WTC11 (cell line): ENCODE measurements around the gene SLC19A2. TPM values are rescaled to one million over a fixed set of nuclear protein-coding genes. Genes with fewer than 3 reads are reported as not detected.

Experiments
- ATAC-seq: fragments of 200-7000 bp; cut with Tn5 transposase; 2 replicates; pipeline ENCODE4 v1.10.0; 2021; ENCODE audit warnings: mild to moderate bottlenecking, moderate library complexity
- CTCF ChIA-PET: fragments of 300-600 bp; sonication (Branson Sonifier 250); formaldehyde crosslinking; loops from one replicate; lab custom pipeline; 2021; ENCODE audit warnings: antibody characterized with exemption; lab: Charles Lee
- POLR2A ChIA-PET: fragments of 350-600 bp; sonication (Branson Sonifier 250); formaldehyde crosslinking; loops from one replicate; lab custom pipeline; 2021; ENCODE audit warnings: antibody characterized with exemption; lab: Charles Lee
- DNase-seq: peaks from one replicate; pipeline ENCODE4 v3.0.0; 2021; ENCODE audit warnings: low spot score
- H3K27ac Mint-ChIP-seq: 2 replicates; pipeline ENCODE4 v1.8.0; 2021; ENCODE audit warnings: mixed read lengths
- H3K27me3 Mint-ChIP-seq: 2 replicates; pipeline ENCODE4 v1.8.0; 2021; ENCODE audit warnings: low read depth, mild to moderate bottlenecking, moderate library complexity, mixed read lengths
- H3K36me3 Mint-ChIP-seq: 2 replicates; pipeline ENCODE4 v1.8.0; 2021; ENCODE audit warnings: mixed read lengths
- H3K4me1 Mint-ChIP-seq: 2 replicates; pipeline ENCODE4 v1.8.0; 2022; ENCODE audit warnings: mixed read lengths
- H3K4me3 Mint-ChIP-seq: 2 replicates; pipeline ENCODE4 v1.8.0; 2021; ENCODE audit warnings: mild to moderate bottlenecking, moderate library complexity, mixed read lengths
- H3K9me3 Mint-ChIP-seq: 2 replicates; pipeline ENCODE4 v1.8.0; 2021; ENCODE audit warnings: mixed read lengths
- CREB1 ChIP-seq: sonication (generic); formaldehyde crosslinking; IDR thresholded peaks from 2 replicates; pipeline ENCODE4 v1.8.0; 2023; ENCODE audit warnings: mild to moderate bottlenecking, missing genetic modification reagents
- ETV6 ChIP-seq: sonication (generic); formaldehyde crosslinking; IDR thresholded peaks from 2 replicates; pipeline ENCODE4 v1.8.1; 2022; ENCODE audit warnings: mild to moderate bottlenecking, missing genetic modification reagents
- HMGA2 ChIP-seq: fragments of 250-450 bp; sonication (Bioruptor Pico); IDR thresholded peaks from 2 replicates; pipeline ENCODE4 v1.4.0; 2021; ENCODE audit warnings: mild to moderate bottlenecking, moderate library complexity
- KAT7 ChIP-seq: sonication (generic); formaldehyde crosslinking; IDR thresholded peaks from 2 replicates; pipeline ENCODE4 v1.8.1; 2023; ENCODE audit warnings: missing genetic modification reagents, mild to moderate bottlenecking, borderline replicate concordance
- MYBL2 ChIP-seq: sonication (generic); formaldehyde crosslinking; IDR thresholded peaks from 2 replicates; pipeline ENCODE4 v1.8.1; 2023; ENCODE audit warnings: mild to moderate bottlenecking, moderate library complexity, missing genetic modification reagents
- RORB ChIP-seq: fragments of 250-450 bp; sonication (Bioruptor Pico); IDR thresholded peaks from 2 replicates; pipeline ENCODE4 v1.9.0; 2021; ENCODE audit warnings: mild to moderate bottlenecking
- SMAD4 ChIP-seq: sonication (generic); formaldehyde crosslinking; IDR thresholded peaks from 2 replicates; pipeline ENCODE4 v1.8.0; 2022; ENCODE audit warnings: mild to moderate bottlenecking, missing genetic modification reagents
- SOX15 ChIP-seq: fragments of 250-450 bp; sonication (Bioruptor Pico); IDR thresholded peaks from 2 replicates; pipeline ENCODE4 v1.9.0; 2021; ENCODE audit warnings: mild to moderate bottlenecking
- TCF7 ChIP-seq: sonication (generic); formaldehyde crosslinking; IDR thresholded peaks from 2 replicates; pipeline ENCODE4 v1.8.0; 2022; ENCODE audit warnings: mild to moderate bottlenecking, low read depth, missing genetic modification reagents, moderate library complexity
- TEAD4 ChIP-seq: sonication (generic); formaldehyde crosslinking; IDR thresholded peaks from 2 replicates; pipeline ENCODE4 v1.8.0; 2022; ENCODE audit warnings: mild to moderate bottlenecking, missing genetic modification reagents
- ZNF219 ChIP-seq: sonication (generic); formaldehyde crosslinking; IDR thresholded peaks from 2 replicates; pipeline ENCODE4 v1.8.0; 2023; ENCODE audit warnings: missing genetic modification reagents, mild to moderate bottlenecking, borderline replicate concordance
- ZNF232 ChIP-seq: sonication (generic); formaldehyde crosslinking; IDR thresholded peaks from 2 replicates; pipeline ENCODE4 v1.8.0; 2022; ENCODE audit warnings: mild to moderate bottlenecking, missing genetic modification reagents
- ZNF416 ChIP-seq: fragments of 250-450 bp; sonication (Bioruptor Pico); IDR thresholded peaks from 2 replicates; pipeline ENCODE4 v1.9.0; 2021; ENCODE audit warnings: mild to moderate bottlenecking, inconsistent platforms
- ZNF423 ChIP-seq: fragments of 250-450 bp; sonication (Bioruptor Pico); IDR thresholded peaks from 2 replicates; pipeline ENCODE4 v2.1.2; 2022; ENCODE audit warnings: mild to moderate bottlenecking, moderate library complexity
- total RNA-seq: library from RNA; stranded (reverse); gene quantifications from 3 replicates; pipeline ENCODE4 v1.2.3, GENCODE V29; 2021
- TF ChIP-seq, protein P1 (sequence below): fragments of 250-450 bp; sonication (Bioruptor Pico); IDR thresholded peaks from 2 replicates; pipeline ENCODE4 v1.9.0; 2021; ENCODE audit warnings: mild to moderate bottlenecking, borderline replicate concordance
- TF ChIP-seq, protein P2 (sequence below): sonication (generic); formaldehyde crosslinking; IDR thresholded peaks from 2 replicates; pipeline ENCODE4 v1.8.1; 2022; ENCODE audit warnings: mild to moderate bottlenecking, moderate library complexity, missing genetic modification reagents
- TF ChIP-seq, protein P3 (sequence below): sonication (generic); formaldehyde crosslinking; IDR thresholded peaks from 2 replicates; pipeline ENCODE4 v1.8.1; 2023; ENCODE audit warnings: mild to moderate bottlenecking, missing genetic modification reagents
- TF ChIP-seq, protein P4 (sequence below): sonication (generic); formaldehyde crosslinking; IDR thresholded peaks from 2 replicates; pipeline ENCODE4 v1.8.1; 2023; ENCODE audit warnings: mild to moderate bottlenecking, missing genetic modification reagents, moderate library complexity
- TF ChIP-seq, protein P5 (sequence below): fragments of 250-450 bp; sonication (Bioruptor Pico); IDR thresholded peaks from 2 replicates; pipeline ENCODE4 v2.1.2; 2022; ENCODE audit warnings: mild to moderate bottlenecking, moderate library complexity
- TF ChIP-seq, protein P6 (sequence below): sonication (generic); formaldehyde crosslinking; IDR thresholded peaks from 2 replicates; pipeline ENCODE4 v1.8.0; 2023; ENCODE audit warnings: missing genetic modification reagents, mild to moderate bottlenecking, borderline replicate concordance

The SLC19A2 gene
- total RNA-seq, 1 experiment from 2014 or later = 15.8 TPM

DNA sequence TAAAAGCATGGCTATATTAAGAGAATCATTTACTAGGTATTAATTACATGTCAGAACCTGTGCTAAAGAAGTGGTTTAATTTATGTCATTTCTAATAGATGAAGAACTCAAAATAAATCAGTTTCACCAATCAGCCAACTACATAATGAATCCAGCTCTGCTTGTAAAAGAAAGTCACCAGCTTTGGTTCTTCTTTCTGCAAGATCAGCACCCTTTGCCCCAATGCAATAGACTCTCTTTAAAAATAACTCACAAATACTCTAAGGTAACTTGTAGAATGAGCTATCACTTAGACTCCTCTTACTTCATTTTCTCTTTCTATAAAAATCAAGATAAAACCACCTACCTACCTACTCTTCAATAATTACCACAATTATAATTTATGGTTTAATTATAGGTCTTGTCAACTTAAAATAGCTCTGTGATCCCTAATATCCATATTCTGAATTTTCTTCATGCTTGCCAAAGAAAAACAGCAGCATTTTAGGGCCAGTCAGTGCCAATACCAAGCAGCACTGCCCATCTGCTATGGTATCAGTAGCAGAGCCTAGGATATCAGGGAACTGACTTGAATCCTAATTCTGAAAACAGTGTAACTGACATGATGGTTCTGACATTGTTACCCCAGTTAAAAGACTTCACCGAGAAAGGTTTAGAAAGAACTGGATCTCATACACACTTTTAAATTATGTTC lies 11.3 kb downstream of the SLC19A2 start:
- no peak for TF ChIP-seq KAT7
- TF ChIP-seq, protein P1, sequence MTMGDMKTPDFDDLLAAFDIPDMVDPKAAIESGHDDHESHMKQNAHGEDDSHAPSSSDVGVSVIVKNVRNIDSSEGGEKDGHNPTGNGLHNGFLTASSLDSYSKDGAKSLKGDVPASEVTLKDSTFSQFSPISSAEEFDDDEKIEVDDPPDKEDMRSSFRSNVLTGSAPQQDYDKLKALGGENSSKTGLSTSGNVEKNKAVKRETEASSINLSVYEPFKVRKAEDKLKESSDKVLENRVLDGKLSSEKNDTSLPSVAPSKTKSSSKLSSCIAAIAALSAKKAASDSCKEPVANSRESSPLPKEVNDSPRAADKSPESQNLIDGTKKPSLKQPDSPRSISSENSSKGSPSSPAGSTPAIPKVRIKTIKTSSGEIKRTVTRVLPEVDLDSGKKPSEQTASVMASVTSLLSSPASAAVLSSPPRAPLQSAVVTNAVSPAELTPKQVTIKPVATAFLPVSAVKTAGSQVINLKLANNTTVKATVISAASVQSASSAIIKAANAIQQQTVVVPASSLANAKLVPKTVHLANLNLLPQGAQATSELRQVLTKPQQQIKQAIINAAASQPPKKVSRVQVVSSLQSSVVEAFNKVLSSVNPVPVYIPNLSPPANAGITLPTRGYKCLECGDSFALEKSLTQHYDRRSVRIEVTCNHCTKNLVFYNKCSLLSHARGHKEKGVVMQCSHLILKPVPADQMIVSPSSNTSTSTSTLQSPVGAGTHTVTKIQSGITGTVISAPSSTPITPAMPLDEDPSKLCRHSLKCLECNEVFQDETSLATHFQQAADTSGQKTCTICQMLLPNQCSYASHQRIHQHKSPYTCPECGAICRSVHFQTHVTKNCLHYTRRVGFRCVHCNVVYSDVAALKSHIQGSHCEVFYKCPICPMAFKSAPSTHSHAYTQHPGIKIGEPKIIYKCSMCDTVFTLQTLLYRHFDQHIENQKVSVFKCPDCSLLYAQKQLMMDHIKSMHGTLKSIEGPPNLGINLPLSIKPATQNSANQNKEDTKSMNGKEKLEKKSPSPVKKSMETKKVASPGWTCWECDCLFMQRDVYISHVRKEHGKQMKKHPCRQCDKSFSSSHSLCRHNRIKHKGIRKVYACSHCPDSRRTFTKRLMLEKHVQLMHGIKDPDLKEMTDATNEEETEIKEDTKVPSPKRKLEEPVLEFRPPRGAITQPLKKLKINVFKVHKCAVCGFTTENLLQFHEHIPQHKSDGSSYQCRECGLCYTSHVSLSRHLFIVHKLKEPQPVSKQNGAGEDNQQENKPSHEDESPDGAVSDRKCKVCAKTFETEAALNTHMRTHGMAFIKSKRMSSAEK = no peak
- TF ChIP-seq ZNF416 (CRISPR knock-in tag) = no peak
- no peak for TF ChIP-seq MYBL2 (CRISPR knock-in tag)
- TF ChIP-seq, protein P2, sequence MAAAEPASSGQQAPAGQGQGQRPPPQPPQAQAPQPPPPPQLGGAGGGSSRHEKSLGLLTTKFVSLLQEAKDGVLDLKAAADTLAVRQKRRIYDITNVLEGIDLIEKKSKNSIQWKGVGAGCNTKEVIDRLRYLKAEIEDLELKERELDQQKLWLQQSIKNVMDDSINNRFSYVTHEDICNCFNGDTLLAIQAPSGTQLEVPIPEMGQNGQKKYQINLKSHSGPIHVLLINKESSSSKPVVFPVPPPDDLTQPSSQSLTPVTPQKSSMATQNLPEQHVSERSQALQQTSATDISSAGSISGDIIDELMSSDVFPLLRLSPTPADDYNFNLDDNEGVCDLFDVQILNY (CRISPR knock-in tag) = no peak
- TF ChIP-seq TCF7 (CRISPR knock-in tag) = no peak
- no peak for TF ChIP-seq RORB (CRISPR knock-in tag)
- TF ChIP-seq CREB1 (CRISPR knock-in tag) = no peak
- TF ChIP-seq ETV6 (CRISPR knock-in tag) = no peak
- TF ChIP-seq, protein P3, sequence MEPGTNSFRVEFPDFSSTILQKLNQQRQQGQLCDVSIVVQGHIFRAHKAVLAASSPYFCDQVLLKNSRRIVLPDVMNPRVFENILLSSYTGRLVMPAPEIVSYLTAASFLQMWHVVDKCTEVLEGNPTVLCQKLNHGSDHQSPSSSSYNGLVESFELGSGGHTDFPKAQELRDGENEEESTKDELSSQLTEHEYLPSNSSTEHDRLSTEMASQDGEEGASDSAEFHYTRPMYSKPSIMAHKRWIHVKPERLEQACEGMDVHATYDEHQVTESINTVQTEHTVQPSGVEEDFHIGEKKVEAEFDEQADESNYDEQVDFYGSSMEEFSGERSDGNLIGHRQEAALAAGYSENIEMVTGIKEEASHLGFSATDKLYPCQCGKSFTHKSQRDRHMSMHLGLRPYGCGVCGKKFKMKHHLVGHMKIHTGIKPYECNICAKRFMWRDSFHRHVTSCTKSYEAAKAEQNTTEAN (CRISPR knock-in tag) = no peak
- TF ChIP-seq, protein P4, sequence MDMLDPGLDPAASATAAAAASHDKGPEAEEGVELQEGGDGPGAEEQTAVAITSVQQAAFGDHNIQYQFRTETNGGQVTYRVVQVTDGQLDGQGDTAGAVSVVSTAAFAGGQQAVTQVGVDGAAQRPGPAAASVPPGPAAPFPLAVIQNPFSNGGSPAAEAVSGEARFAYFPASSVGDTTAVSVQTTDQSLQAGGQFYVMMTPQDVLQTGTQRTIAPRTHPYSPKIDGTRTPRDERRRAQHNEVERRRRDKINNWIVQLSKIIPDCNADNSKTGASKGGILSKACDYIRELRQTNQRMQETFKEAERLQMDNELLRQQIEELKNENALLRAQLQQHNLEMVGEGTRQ (CRISPR knock-in tag) = no peak
- no peak for TF ChIP-seq SMAD4 (CRISPR knock-in tag)
- no peak for TF ChIP-seq TEAD4 (CRISPR knock-in tag)
- no peak for TF ChIP-seq SOX15 (CRISPR knock-in tag)
- DNase-seq (no peak), ATAC-seq (no peak)
- H3K4me3 Mint-ChIP-seq = no peak overlapping the region
- H3K27ac Mint-ChIP-seq = no peak overlapping the region
- no peaks in the 10 kb centered on the region for H3K27me3 Mint-ChIP-seq
- CTCF ChIA-PET = no interaction called here
- POLR2A ChIA-PET = no interaction called here
- H3K9me3 Mint-ChIP-seq = no peaks in the 10 kb centered on the region
- peaks cover 9% of the 10 kb centered on the region for H3K4me1 Mint-ChIP-seq
- H3K36me3 Mint-ChIP-seq = peaks cover 13% of the 10 kb centered on the region

DNA sequence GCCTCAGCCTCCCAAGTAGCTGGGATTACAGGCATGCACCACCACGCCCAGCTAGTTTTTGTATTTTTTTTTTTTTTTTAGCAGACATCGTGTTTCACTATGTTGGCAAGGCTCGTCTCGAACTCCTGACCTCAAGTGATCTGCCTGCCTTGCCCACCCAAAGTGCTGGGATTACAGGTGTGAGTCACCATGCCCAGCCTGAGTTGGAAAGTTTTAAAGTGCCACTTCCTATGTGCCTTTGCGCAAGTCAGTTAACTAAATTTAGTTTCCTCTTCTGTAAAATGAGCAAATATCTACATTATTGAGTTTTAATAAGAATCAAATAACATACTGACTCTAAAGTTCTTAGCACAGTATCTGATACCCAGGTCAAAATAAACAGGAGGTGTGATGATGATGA lies 12.4 kb downstream of the SLC19A2 start:
- ChIA-PET CTCF (no interaction called here), POLR2A (no interaction called here)
- DNase-seq (no peak), ATAC-seq (no peak)
- Mint-ChIP-seq H3K27ac (no peak overlapping the region), H3K4me3 (no peak overlapping the region), H3K4me1 (no peaks in the 10 kb centered on the region), H3K27me3 (no peaks in the 10 kb centered on the region), H3K36me3 (peaks cover 15% of the 10 kb centered on the region), H3K9me3 (no peaks in the 10 kb centered on the region)
- no peak for TF ChIP-seq HMGA2 (CRISPR knock-in tag)
- TF ChIP-seq, protein P5, sequence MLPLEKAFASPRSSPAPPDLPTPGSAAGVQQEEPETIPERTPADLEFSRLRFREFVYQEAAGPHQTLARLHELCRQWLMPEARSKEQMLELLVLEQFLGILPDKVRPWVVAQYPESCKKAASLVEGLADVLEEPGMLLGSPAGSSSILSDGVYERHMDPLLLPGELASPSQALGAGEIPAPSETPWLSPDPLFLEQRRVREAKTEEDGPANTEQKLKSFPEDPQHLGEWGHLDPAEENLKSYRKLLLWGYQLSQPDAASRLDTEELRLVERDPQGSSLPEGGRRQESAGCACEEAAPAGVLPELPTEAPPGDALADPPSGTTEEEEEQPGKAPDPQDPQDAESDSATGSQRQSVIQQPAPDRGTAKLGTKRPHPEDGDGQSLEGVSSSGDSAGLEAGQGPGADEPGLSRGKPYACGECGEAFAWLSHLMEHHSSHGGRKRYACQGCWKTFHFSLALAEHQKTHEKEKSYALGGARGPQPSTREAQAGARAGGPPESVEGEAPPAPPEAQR (CRISPR knock-in tag) = no peak
- TF ChIP-seq, protein P6, sequence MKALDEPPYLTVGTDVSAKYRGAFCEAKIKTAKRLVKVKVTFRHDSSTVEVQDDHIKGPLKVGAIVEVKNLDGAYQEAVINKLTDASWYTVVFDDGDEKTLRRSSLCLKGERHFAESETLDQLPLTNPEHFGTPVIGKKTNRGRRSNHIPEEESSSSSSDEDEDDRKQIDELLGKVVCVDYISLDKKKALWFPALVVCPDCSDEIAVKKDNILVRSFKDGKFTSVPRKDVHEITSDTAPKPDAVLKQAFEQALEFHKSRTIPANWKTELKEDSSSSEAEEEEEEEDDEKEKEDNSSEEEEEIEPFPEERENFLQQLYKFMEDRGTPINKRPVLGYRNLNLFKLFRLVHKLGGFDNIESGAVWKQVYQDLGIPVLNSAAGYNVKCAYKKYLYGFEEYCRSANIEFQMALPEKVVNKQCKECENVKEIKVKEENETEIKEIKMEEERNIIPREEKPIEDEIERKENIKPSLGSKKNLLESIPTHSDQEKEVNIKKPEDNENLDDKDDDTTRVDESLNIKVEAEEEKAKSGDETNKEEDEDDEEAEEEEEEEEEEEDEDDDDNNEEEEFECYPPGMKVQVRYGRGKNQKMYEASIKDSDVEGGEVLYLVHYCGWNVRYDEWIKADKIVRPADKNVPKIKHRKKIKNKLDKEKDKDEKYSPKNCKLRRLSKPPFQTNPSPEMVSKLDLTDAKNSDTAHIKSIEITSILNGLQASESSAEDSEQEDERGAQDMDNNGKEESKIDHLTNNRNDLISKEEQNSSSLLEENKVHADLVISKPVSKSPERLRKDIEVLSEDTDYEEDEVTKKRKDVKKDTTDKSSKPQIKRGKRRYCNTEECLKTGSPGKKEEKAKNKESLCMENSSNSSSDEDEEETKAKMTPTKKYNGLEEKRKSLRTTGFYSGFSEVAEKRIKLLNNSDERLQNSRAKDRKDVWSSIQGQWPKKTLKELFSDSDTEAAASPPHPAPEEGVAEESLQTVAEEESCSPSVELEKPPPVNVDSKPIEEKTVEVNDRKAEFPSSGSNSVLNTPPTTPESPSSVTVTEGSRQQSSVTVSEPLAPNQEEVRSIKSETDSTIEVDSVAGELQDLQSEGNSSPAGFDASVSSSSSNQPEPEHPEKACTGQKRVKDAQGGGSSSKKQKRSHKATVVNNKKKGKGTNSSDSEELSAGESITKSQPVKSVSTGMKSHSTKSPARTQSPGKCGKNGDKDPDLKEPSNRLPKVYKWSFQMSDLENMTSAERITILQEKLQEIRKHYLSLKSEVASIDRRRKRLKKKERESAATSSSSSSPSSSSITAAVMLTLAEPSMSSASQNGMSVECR (CRISPR knock-in tag) = no peak
- TF ChIP-seq, protein P4 (CRISPR knock-in tag) = no peak
- TF ChIP-seq ZNF232 (CRISPR knock-in tag) = no peak
- no peak for TF ChIP-seq ZNF219
- TF ChIP-seq ZNF423 (CRISPR knock-in tag) = no peak
